ENCODE results near the gene ANO7. TPM values are rescaled to one million over a fixed set of nuclear protein-coding genes. Genes with fewer than 3 reads are reported as not detected.

Gene ANO7
- total and polyA plus RNA-seq, 7 donors, result 0.41 to 39.2 (median 3.9) TPM; not detected in 2

GRCh38 chr2:241177526-241178334 lies 10.7 kb upstream of the ANO7 start:
- 95 to 97% methylated on average over 12 of the region's 12 CpGs for WGBS, 2 donors
- no peaks in the 10 kb centered on the region for H3K4me1 ChIP-seq
- DNase-seq, result no peak
- H3K9me3 ChIP-seq, result no peaks in the 10 kb centered on the region
- TF ChIP-seq POLR2A (IDR thresholded peaks at IDR 0.05) (no peak), EP300 (IDR thresholded peaks at IDR 0.05) (no peak), POLR2AphosphoS5 (IDR thresholded peaks at IDR 0.05) (no peak)
- TF ChIP-seq, protein P1, sequence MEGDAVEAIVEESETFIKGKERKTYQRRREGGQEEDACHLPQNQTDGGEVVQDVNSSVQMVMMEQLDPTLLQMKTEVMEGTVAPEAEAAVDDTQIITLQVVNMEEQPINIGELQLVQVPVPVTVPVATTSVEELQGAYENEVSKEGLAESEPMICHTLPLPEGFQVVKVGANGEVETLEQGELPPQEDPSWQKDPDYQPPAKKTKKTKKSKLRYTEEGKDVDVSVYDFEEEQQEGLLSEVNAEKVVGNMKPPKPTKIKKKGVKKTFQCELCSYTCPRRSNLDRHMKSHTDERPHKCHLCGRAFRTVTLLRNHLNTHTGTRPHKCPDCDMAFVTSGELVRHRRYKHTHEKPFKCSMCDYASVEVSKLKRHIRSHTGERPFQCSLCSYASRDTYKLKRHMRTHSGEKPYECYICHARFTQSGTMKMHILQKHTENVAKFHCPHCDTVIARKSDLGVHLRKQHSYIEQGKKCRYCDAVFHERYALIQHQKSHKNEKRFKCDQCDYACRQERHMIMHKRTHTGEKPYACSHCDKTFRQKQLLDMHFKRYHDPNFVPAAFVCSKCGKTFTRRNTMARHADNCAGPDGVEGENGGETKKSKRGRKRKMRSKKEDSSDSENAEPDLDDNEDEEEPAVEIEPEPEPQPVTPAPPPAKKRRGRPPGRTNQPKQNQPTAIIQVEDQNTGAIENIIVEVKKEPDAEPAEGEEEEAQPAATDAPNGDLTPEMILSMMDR (IDR thresholded peaks at IDR 0.05), result no peak
- intact Hi-C loops (cut with DNase I), result no loop called here
- H3K4me3 ChIP-seq, result no peak overlapping the region
- H3K27me3 ChIP-seq, result no peaks in the 10 kb centered on the region
- peaks cover 5 to 55% (median 18%) of the 10 kb centered on the region in 4 donors for H3K36me3 ChIP-seq
- no peak overlapping the region for H3K27ac ChIP-seq

DNA sequence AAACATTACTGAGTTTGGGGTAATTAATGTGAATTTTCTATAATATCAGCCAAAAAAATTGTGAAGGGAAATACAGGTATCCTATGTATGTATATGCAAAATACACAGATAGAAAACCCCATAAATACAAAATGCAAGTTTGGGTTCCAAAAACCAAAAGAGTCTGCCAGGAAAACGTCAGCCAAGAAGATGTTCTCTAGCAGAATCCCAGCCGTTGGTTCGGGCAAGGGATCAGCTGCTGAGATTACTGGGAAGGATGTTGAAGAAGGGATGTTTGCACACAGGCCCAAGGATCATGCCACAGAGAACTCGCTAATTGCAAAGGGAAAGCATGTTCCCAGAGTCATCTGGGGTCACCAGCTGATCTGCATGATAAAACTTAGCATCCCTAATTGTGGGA lies 9.5 kb upstream of the ANO7 start:
- WGBS, 2 donors, result 69 to 91% methylated on average over 4 of the region's 4 CpGs
- peaks cover 5 to 66% (median 18%) of the 10 kb centered on the region in 4 donors for H3K36me3 ChIP-seq
- H3K9me3 ChIP-seq, result no peaks in the 10 kb centered on the region
- no peak for DNase-seq
- no peaks in the 10 kb centered on the region for H3K27me3 ChIP-seq
- TF ChIP-seq EP300 (IDR thresholded peaks at IDR 0.05), result no peak
- no peak for TF ChIP-seq POLR2A (IDR thresholded peaks at IDR 0.05)
- TF ChIP-seq, protein P1 (IDR thresholded peaks at IDR 0.05), result no peak
- TF ChIP-seq POLR2AphosphoS5 (IDR thresholded peaks at IDR 0.05), result no peak
- H3K27ac ChIP-seq, result peak overlapping the region in 2 of 4 donors; percentile 11 to 30
- intact Hi-C loops (cut with DNase I), result no loop called here
- H3K4me3 ChIP-seq, result no peak overlapping the region
- no peaks in the 10 kb centered on the region for H3K4me1 ChIP-seq

DNA sequence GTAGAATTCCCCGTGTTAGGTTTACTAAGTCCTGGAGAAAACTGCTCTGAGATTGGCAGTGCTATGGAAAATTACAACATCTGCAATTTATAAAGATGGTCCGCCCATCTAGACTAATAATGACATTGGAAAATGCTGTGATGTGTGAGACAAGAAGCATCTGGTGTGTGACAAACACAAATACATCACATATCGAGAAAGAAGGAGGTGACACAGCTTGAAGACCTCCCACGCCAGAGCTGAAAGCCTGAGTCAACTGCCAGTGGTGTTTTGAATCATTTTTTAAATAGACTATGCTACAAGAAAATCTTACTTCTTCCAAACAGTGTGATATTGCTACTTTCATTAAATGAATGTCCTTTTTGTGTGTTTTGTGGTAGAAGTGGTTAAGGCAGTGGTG lies 8.6 kb upstream of the ANO7 start:
- intact Hi-C loops (cut with DNase I), result no loop called here
- Histone ChIP-seq H3K4me1 (no peaks in the 10 kb centered on the region), H3K9me3 (no peaks in the 10 kb centered on the region), H3K4me3 (no peak overlapping the region), H3K27me3 (no peaks in the 10 kb centered on the region), H3K27ac (peak overlapping the region in 2 of 4 donors; percentile 11 to 30), H3K36me3 (peaks cover under 1 to 62% (median 15%) of the 10 kb centered on the region in 4 donors)
- DNase-seq, result no peak
- TF ChIP-seq, protein P1 (IDR thresholded peaks at IDR 0.05), result no peak
- TF ChIP-seq POLR2AphosphoS5 (IDR thresholded peaks at IDR 0.05), result peak in 1 of 4 donors; percentile 5
- 84 to 89% methylated on average over 4 of the region's 4 CpGs for WGBS, 2 donors

DNA sequence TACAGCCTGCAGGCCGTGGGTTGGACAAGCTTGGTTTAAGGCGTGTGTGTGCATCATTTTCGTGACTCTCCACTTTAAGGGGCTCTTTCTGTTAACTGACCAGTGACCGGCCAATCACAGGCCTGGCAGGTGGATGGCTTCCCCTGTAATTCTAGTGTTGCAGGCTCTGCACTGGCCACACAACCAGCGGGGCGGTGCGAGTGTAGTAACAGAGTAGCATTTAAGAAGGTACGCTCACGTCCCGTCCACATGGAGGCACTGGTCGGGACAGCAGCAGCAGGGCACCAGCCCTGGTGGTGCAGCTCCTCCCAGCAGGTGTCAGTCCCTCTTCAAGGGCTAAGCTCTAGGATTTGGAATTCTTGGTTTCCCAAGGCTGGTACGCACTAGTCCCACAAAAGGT lies 8.0 kb upstream of the ANO7 start:
- Histone ChIP-seq H3K27me3 (no peaks in the 10 kb centered on the region), H3K36me3 (peaks cover 0 to 56% (median 13%) of the 10 kb centered on the region in 4 donors), H3K4me1 (no peaks in the 10 kb centered on the region), H3K9me3 (no peaks in the 10 kb centered on the region), H3K27ac (no peak overlapping the region), H3K4me3 (no peak overlapping the region)
- no peak for DNase-seq
- 95% methylated on average over 12 of the region's 12 CpGs for WGBS, 2 donors
- no peak for TF ChIP-seq POLR2A (IDR thresholded peaks at IDR 0.05)
- TF ChIP-seq, protein P1 (IDR thresholded peaks at IDR 0.05), result no peak
- TF ChIP-seq POLR2AphosphoS5 (IDR thresholded peaks at IDR 0.05), result no peak
- no peak for TF ChIP-seq EP300 (IDR thresholded peaks at IDR 0.05)
- intact Hi-C loops (cut with DNase I), result no loop called here

All from sigmoid colon (tissue), 7 donors.